ENCODE measurements around the gene LSM6. TPM values are rescaled to one million over a fixed set of nuclear protein-coding genes. Genes with fewer than 3 reads are reported as not detected.
A peak's percentile ranks its signal among the peaks of the same experiment; 100 is the strongest.

The LSM6 gene
- total RNA-seq, 1 experiment from 2014 or later: 41.4 TPM

DNA sequence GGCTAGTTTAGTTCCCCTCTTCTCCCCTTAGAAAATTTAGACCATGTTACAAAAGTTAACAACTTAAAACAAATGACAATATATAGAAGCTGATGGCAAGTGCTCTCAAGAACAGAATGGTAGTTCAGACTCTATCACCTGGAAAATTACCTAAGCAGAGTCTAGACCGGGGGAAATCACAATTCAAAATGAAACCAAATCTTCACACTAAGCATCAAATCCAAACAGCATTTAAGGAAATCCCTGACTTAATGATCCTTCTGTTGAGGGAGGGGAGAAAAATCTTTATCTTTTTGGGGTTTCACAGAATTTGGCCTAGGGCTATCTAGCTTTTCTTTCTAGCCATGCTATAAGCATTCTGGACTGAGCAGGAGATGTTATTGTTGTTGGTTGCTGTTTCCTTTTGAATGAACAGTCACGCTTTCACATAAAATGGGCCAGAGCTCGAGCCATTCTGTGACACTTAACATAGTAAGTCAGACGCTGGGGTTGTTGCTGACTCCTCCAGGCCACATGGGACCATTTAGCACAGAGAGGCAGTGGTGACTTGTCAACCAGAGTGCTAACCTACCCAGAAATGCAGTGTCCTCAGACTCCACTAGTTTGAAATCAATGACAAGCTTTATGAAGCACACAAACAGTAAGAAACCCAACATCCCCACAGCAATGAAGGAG is 16.0 kb upstream of the LSM6 start:
- Mint-ChIP-seq H3K4me1 (ENCODE audit: insufficient read depth, unreplicated experiment) (no peaks in the 10 kb centered on the region), H3K4me3 (ENCODE audit: unreplicated experiment) (no peak overlapping the region), H3K9me3 (ENCODE audit: unreplicated experiment) (peaks cover 6% of the 10 kb centered on the region), H3K27ac (ENCODE audit: low read depth, unreplicated experiment) (no peak overlapping the region), H3K27me3 (ENCODE audit: insufficient read depth, unreplicated experiment) (no peaks in the 10 kb centered on the region), H3K36me3 (ENCODE audit: insufficient read depth, unreplicated experiment) (no peaks in the 10 kb centered on the region)
- DNase-seq (ENCODE audit: unreplicated experiment): no peak
- intact Hi-C loops (cut with micrococcal nuclease): no loop called here
- TF ChIP-seq CTCF (IDR thresholded peaks at IDR 0.05; ENCODE audit: unreplicated experiment): no peak
- ChIA-PET POLR2A (interaction anchor here (0.6 kb wide), 1 partner anchor 382 kb away, joined by 3 read pairs; no protein-coding TSS in a partner anchor), CTCF (interaction anchor here (0.6 to 0.7 kb wide), 2 partner anchors 66 to 542 kb away, joined by 3 to 4 read pairs; no protein-coding TSS in a partner anchor)
- BruUV-seq (replicated peaks): no TSS peak

GRCh38 chr4:146161243-146161642 is 14.3 kb upstream of the LSM6 start:
- H3K4me3 Mint-ChIP-seq (ENCODE audit: unreplicated experiment): no peak overlapping the region
- BruUV-seq (replicated peaks): no TSS peak
- H3K36me3 Mint-ChIP-seq (ENCODE audit: insufficient read depth, unreplicated experiment): no peaks in the 10 kb centered on the region
- DNase-seq (ENCODE audit: unreplicated experiment): no peak
- no peak overlapping the region for H3K27ac Mint-ChIP-seq (ENCODE audit: low read depth, unreplicated experiment)
- TF ChIP-seq CTCF (IDR thresholded peaks at IDR 0.05; ENCODE audit: unreplicated experiment): no peak
- ChIA-PET POLR2A (interaction anchor here (0.7 kb wide), 1 partner anchor 767 kb away, joined by 4 read pairs; no protein-coding TSS in a partner anchor), CTCF (interaction anchor here (0.7 to 1.0 kb wide), 3 partner anchors 80 to 359 kb away, joined by 3 read pairs; no protein-coding TSS in a partner anchor)
- H3K27me3 Mint-ChIP-seq (ENCODE audit: insufficient read depth, unreplicated experiment): no peaks in the 10 kb centered on the region
- peaks cover 6% of the 10 kb centered on the region for H3K9me3 Mint-ChIP-seq (ENCODE audit: unreplicated experiment)
- H3K4me1 Mint-ChIP-seq (ENCODE audit: insufficient read depth, unreplicated experiment): no peaks in the 10 kb centered on the region
- intact Hi-C loops (cut with micrococcal nuclease): no loop called here

DNA sequence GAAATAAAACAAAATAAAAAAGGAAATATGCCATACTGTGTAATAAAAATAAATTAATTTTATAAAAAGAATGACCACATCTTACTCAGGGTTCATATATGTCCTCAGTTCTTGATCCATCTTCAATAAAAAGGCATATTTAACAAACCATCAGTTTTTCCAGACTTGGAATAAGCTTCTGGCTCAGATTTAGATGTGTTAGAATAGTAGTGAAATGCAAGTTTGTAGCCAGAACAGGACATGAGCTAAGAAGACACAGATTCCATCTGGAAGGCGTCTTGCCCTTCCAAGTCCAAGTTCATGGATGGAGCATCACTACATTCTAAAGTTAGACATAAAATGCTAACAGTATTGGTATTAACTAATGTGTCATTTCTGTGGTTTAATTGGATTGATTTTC is 10.3 kb upstream of the LSM6 start:
- H3K27ac Mint-ChIP-seq (ENCODE audit: low read depth, unreplicated experiment): no peak overlapping the region
- H3K4me1 Mint-ChIP-seq (ENCODE audit: insufficient read depth, unreplicated experiment): no peaks in the 10 kb centered on the region
- H3K27me3 Mint-ChIP-seq (ENCODE audit: insufficient read depth, unreplicated experiment): no peaks in the 10 kb centered on the region
- no peak overlapping the region for H3K4me3 Mint-ChIP-seq (ENCODE audit: unreplicated experiment)
- no peak for TF ChIP-seq CTCF (IDR thresholded peaks at IDR 0.05; ENCODE audit: unreplicated experiment)
- DNase-seq (ENCODE audit: unreplicated experiment): no peak
- no peaks in the 10 kb centered on the region for H3K9me3 Mint-ChIP-seq (ENCODE audit: unreplicated experiment)
- POLR2A ChIA-PET: interaction anchor here (0.6 to 1.5 kb wide), 5 partner anchors 10 to 176 kb away, joined by 3 to 6 read pairs (median 3); partner anchors contain the start of gene LSM6
- no TSS peak for BruUV-seq (replicated peaks)
- H3K36me3 Mint-ChIP-seq (ENCODE audit: insufficient read depth, unreplicated experiment): no peaks in the 10 kb centered on the region
- intact Hi-C loops (cut with micrococcal nuclease): no loop called here
- CTCF ChIA-PET: interaction anchor here (1.0 kb wide), 1 partner anchor 68 kb away, joined by 4 read pairs; no protein-coding TSS in a partner anchor

GRCh38 chr4:146165840-146166239 is 9.7 kb upstream of the LSM6 start:
- DNase-seq (ENCODE audit: unreplicated experiment): peak; percentile 88
- BruUV-seq (replicated peaks): no TSS peak
- no peaks in the 10 kb centered on the region for H3K27me3 Mint-ChIP-seq (ENCODE audit: insufficient read depth, unreplicated experiment)
- intact Hi-C loops (cut with micrococcal nuclease): no loop called here
- no peaks in the 10 kb centered on the region for H3K4me1 Mint-ChIP-seq (ENCODE audit: insufficient read depth, unreplicated experiment)
- POLR2A ChIA-PET: interaction anchor here (0.6 to 1.5 kb wide), 6 partner anchors 11 to 967 kb away, joined by 3 to 6 read pairs (median 4); partner anchors contain the start of gene LSM6
- CTCF ChIA-PET: interaction anchor here (0.7 to 1.0 kb wide), 2 partner anchors 20 to 69 kb away, joined by 4 read pairs; no protein-coding TSS in a partner anchor
- no peaks in the 10 kb centered on the region for H3K36me3 Mint-ChIP-seq (ENCODE audit: insufficient read depth, unreplicated experiment)
- H3K27ac Mint-ChIP-seq (ENCODE audit: low read depth, unreplicated experiment): peak overlapping the region; percentile 44
- H3K4me3 Mint-ChIP-seq (ENCODE audit: unreplicated experiment): no peak overlapping the region
- TF ChIP-seq CTCF (IDR thresholded peaks at IDR 0.05; ENCODE audit: unreplicated experiment): no peak
- no peaks in the 10 kb centered on the region for H3K9me3 Mint-ChIP-seq (ENCODE audit: unreplicated experiment)
